Activated effector memory CD4-positive, alpha-beta T cell treated with anti-CD3 and anti-CD28 coated beads, Interleukin-2, amount 50 U/mL, for 16 hours (primary cell): Measurements from ENCODE around the gene DDX23.
"Not testable (repeated sequence)": the region's sequence is repeated elsewhere in the genome, so short reads cannot be mapped to it uniquely, and the experiment has no call there.

Source experiments
- DNase-seq: peaks from one replicate; pipeline ENCODE4 v3.0.0-alpha.2; 2020

The DDX23 gene

DNA sequence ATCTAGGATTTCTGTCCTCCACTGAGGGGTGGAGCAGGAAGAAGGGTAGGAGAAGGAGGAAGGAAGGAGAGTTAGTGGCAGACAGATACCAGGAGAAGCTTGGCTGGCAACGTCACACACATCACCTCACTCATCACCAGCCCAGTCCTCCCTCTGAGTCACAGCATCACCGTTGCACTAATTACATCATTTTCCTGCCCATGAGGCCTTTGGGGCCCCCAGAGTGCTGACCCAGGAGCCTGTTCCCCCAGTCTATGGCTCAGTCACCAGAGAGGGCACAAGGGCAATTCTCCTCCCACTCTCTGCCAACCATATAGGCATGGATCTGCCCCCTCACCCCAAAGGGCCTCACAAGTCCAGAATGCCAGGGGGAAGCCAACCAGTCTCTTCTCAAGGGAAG lies 9.1 kb upstream of the DDX23 start:
- no peak for DNase-seq

- DNase-seq, result not testable (repeated sequence)
Observed at GRCh38 chr12:48860236-48860635, 8.3 kb upstream of the DDX23 start.

- DNase-seq, result no peak
Observed at GRCh38 chr12:48859607-48860006, 7.6 kb upstream of the DDX23 start.

GRCh38 chr12:48858043-48858442 lies 6.1 kb upstream of the DDX23 start:
- DNase-seq, result no peak

DNA sequence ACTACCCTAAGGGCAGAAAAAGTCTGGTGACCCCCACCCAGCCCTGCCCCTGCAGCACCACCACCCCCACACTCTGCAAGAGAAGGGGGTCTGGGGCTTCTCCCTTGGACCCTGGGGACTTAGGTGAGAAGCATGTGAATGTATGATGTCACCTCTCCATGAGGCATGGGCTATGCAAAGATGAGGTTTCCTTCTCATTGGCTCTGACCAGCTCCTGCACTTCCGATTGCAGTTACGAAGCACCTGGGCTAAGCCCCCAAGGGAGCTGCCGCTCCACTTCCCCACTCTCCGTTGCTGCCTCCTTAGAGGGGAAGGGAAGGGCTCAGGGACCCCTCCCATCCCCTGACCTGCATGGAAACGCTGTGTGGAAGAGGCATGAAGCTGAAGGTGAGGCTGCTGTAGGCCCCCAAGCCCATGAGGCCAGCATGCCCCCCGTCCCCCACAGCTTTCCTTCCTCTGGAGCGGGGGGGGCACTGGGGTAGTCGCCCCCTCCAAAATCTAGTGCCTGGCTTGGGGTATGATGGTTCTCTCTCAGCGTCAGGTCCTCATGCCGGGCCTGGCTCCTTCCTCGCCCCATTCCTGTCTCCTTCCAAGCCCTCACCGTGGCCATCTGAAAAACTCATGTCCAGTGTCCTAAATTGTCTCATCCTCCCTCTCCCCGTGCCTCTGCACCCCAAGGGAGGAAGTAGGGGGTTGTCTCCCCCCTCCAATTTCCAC lies 5.5 kb upstream of the DDX23 start:
- DNase-seq, result no peak

DNA sequence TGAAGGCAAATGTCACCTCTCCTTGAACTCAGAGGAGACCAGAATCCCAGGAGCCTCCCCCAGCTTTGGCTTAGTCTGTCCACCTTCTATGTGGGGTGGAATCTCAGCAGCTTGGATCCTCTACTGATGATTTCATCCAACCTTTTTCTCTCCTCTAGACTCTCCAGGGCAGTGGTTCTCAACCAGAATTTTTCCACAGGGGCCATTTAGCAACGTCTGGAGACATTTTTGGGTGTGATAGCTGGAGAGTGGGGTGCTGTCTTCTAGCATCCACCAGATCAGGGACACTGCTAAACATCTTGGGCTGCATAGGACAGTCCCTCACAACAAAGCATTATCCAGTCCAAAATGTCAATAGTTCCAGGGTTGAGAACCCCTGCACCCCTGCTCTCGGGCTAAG lies 4.4 kb upstream of the DDX23 start:
- no peak for DNase-seq

DNA sequence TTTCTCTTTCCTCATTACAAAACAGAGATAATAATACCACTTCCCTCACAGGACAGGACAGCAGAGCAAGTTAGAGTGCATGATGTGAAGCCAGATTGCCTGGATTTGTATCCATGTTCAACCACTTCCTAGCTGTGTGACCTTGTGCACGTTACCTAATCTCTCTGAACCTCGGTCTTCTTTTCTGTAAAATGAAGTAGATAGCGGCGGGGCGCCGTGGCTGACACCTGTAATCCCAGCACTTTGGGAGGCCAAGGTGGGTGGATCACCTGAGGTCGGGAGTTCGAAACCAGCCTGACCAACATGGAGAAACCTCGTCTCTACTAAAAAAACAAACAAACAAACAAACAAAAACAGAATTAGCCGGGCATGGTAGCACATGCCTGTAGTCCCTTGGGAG lies 3.0 kb upstream of the DDX23 start:
- DNase-seq, result not testable (repeated sequence)

- DNase-seq, result no peak
Observed at GRCh38 chr12:48854488-48854887, 2.5 kb upstream of the DDX23 start.

DNA sequence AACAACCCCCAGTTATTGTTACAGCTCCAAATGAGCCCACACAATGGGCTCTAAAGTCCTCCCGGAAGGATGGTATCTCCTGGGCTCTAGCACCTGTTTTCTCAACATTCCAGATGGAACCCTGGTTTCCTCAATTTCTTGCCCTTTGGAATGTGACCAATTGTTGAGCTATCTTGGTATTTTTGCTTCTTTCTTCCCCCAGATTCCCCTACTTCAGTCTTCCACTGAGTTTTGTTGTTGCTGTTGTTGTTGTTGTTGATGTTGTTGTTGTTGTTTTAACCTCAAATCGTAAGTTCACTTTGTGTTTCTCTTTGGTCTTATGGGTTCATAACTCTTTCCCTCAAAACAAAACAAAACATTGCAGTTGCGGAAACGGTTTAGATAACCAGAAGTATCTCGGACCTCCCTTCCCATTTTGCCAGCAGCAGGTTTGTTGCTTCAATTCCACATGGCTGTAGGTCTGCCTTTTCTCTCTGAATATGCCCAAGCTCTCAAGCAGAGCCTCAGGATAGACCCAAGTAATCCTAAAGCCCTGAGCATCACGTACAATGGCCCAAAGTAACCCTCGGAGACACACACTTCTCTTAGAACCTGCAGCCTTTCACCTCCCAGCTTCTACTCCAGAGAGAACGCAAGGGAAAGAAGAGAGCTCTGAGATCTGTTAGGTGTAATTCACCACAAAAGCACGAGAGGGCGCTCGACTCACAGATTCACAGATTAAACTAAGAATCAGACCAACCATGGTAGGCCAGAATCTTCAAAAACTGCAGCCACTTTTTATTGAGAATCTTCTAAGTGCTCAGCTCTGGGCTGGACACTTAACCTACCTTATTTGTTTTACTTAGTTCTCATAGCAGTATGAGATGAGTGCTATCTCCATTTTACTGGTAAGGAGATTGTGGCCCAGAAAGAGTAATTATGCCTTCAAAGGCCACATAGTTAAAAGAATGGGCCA lies 1.0 kb upstream of the DDX23 start:
- DNase-seq, result peak; percentile 93

GRCh38 chr12:48842021-48842420 lies 9.9 kb downstream of the DDX23 start:
- not testable (repeated sequence) for DNase-seq

- DNase-seq, result no peak
Observed at GRCh38 chr12:48838048-48838447, 13.9 kb downstream of the DDX23 start.

GRCh38 chr12:48832321-48833060 lies 19.5 kb downstream of the DDX23 start:
- DNase-seq, result no peak

- DNase-seq, result no peak
Observed at GRCh38 chr12:48831257-48831656, 20.7 kb downstream of the DDX23 start.

GRCh38 chr12:48828841-48829575 lies 23.0 kb downstream of the DDX23 start:
- no peak for DNase-seq

DNA sequence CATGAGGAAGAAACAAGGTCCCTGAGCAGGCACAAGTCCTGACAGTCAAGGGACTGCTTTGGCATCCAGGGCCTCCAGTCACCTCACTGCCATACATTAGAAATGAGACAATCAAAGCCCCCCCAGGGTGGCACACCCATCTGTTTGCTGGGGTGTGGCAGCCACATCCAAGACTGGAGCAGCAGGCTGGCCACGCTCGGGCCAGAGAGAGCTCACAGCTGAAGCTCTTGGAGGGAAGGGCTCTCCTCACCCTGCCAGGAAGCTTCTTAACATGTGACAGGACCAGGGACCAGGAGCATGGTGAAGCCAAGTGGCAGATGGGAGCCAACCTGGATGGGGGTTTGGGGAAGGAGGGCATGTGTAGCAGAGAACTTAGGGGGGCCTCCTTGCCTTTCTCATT lies 23.7 kb downstream of the DDX23 start:
- no peak for DNase-seq

DNA sequence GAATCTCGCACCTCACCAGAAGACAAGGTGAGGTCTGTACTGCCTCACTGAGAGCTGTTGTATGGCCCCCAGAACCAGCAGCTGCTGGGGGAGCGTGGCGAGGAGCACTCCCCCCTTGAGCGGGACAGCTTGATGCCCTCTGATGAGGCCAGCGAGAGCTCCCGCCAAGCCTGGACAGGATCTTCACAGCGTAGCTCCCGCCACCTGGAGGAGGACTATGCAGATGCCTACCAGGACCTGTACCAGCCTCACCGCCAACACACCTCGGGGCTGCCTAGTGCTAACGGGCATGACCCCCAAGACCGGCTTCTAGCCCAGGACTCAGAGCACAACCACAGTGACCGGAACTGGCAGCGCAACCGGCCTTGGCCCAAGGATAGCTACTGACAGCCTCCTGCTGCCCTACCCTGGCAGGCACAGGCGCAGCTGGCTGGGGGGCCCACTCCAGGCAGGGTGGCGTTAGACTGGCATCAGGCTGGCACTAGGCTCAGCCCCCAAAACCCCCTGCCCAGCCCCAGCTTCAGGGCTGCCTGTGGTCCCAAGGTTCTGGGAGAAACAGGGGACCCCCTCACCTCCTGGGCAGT lies 24.4 kb downstream of the DDX23 start:
- DNase-seq, result no peak

DNA sequence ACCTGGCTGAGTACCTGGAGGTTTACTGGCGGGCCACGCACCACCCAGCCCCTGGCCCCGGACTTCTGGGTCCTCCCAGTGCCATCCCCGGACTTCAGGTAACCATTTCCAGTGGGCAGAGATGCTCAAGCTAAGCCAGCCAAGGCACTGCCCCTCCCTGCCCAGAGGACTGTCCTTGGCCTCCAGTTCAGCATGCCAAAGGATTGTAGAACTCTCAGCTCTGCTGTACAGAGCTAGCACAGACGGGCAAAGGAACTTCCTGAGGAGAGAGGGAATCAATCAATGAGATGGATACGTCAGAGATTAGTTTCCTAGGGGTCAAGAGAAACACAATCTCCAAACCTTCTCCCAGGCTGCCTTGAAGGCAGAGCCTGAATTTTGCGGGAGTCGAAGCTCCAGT lies 24.9 kb downstream of the DDX23 start:
- DNase-seq, result no peak

DNA sequence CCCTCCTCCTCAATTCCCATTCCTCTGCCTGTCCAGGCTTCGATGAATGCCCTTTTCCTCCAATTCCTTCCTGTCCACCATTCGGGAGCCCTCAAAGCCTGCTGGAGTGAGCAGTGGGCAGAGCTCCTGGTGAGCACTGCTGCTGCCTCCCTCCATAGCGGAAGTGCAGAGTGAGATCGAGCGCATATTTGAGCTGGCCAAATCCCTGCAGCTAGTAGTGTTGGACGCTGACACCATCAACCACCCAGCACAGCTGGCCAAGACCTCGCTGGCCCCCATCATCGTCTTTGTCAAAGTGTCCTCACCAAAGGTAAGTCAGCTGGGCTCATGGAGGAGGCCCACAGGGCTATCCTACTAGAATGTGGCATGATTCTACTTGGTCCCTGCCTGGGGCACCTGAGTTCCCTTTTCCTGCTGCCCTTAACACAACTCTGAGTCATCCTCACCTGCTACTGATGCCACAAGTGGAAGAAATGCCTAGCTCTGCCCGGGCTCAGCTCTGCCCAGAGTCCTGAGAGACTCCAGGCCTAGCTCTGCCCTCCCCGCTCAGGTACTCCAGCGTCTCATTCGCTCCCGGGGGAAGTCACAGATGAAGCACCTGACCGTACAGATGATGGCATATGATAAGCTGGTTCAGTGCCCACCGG lies 25.6 kb downstream of the DDX23 start:
- DNase-seq, result no peak

DNA sequence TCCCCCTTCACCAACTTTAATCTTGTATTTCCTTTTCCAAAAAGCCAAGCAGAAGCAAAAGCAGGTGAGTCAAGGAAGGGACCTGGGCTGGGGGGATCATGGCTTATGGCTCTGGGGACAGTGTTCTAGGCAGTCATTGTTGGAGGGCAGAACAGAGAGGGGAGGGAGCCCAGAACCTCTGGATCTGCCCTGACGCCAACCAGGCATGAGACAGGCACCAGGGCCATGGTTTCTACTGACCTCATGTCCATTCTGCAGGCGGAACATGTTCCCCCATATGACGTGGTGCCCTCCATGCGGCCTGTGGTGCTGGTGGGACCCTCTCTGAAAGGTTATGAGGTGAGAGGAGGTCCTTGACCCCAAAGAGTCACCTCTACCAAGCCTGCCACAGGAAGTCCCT lies 27.1 kb downstream of the DDX23 start:
- no peak for DNase-seq

- peak; percentile 74 for DNase-seq
Observed at GRCh38 chr12:48824112-48824511, 27.9 kb downstream of the DDX23 start.

DNA sequence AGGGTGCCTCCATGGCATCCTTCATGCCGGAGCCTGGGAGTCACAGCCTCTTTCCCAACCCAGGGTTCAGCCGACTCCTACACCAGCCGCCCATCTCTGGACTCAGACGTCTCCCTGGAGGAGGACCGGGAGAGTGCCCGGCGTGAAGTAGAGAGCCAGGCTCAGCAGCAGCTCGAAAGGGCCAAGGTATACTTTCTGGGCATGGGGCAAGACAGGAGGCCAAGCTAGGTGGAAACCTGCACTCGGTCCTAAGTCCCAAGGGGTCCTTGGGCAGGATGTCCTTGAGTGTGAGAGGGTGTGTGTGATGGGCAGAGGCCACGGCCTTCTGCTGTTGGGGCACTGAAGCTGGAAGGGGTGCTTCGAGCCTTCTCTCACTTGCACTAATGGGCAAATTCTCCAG lies 28.7 kb downstream of the DDX23 start:
- DNase-seq, result no peak

- no peak for DNase-seq
Observed at GRCh38 chr12:48822711-48823110, 29.3 kb downstream of the DDX23 start.
